ENCODE data around the gene DAB2IP.

DAB2IP gene

DNA sequence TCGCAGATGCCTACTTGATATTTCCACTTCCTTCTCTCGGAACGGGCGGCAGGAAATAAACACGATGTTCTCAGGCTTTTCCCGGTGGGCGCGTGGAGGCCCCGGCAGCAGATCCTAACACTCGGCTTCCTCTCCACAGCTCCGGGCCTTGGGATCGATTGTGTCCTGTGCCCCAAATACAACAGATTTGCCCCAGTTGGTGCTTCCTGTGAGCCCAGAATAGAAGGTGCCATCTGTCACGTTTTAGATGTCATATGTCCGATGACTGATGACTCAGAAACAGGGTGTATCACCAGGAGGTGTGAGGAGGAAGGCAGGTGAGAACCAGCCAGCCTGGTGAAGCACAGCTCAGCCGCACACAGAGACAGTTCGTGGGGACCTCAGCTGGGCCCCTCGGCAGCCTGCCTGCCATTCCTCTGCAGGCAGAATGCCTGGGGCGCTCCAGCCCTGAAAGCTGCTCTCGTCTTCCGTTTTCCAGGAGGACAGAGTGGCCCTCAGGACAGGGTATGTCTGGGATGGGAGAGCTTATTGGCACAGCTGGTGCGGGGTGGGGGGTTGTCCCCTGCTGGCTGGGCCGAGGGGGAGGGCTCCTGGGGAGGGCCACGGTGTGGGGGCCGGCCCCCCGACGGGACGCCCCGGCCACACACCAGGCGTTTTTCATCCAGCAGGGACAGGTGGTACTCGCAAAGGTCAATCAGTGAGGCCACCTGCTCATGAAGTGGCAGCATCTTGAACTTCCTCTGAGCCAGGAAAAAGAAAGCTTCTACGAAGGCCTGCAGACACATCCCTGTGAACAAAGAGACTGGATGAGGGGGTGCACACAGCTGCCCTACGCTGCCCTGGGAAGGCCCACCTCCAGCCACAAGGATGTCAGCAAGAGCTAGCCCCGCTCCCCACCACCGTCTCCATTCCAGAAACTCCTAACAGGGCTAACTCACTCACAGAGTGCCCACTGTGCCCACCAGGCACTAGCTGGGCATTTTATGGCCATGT, 171.0 kb downstream of the DAB2IP start:
- DNase-seq = no peak

DNA sequence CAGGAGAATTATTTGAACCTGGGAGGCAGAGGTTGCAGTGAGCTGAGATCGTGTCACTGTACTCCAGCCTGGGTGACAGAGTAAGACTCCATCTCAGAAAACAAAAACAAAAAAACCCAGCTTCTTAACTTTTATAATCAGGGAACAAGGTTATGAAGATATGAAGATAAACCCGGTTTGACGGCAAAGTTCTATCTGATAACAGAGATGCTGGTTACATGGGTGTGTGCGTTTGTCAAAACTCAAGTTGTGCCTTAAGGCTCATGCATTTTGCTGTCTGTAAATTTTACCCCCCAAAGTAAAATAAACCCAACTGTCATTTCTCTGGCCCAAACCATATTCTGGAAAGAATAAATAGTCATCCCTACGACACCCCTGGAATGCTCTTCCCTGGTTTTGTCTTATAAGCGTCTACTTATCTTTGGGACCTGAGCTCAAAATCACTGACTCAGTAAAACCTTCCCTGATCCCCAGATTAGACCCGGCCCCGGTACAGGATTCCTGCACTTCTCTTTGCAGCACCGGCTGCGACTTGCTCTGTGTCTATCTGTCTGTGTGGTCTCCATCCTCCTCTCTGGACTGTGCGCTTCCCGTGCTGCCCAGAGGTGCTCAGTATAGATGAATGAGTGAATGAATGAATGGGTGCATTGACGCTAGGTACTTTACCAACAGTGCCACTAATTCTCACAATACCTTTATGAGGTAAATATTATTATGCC, 172.2 kb downstream of the DAB2IP start:
- no peak for DNase-seq

DNA sequence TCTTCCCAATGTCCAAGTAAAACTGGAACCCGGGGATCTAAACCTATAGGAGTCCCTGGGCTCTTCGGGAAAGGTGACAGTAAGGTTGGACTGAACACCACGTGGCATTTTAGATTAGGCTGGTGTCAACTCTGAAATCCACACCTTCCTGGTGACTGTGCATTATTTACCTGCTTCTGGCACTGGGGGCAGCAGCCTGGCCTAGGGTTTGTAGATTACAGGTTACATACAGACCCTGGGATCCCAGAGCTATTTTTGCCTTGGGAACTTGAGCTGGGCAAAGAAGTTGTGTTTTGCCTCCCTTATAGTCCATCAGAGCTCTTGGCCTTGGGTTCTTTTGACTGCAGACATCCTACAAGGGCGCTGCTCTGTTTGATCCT, 173.2 kb downstream of the DAB2IP start:
- DNase-seq = no peak

- DNase-seq = no peak
Measured at GRCh38 chr9:121825031-121825691, 173.7 kb downstream of the DAB2IP start.

- no peak for DNase-seq
Measured at GRCh38 chr9:121826711-121827110, 175.3 kb downstream of the DAB2IP start.

- DNase-seq = no peak
Measured at GRCh38 chr9:121827251-121827967, 176.0 kb downstream of the DAB2IP start.

GRCh38 chr9:121830441-121831140, 179.2 kb downstream of the DAB2IP start:
- no peak for DNase-seq

DNA sequence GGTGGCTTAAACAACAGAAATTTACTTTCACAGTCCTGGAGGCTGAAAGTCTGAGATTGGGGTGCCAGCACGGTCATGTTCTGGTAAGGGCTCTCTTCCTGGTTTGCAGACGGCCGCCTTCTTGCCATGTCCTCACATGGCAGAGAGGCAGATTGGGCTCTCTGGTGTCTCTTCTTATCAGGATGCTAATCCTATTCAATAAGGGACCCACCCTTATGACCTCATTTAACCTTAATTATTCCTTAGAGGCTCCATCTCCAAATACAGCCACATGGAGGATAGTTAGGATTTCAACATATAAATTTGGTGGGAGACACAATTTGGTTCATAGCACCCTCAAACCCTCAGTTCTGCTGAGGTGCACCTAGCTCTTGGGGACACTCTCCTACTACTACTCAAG, 180.4 kb downstream of the DAB2IP start:
- DNase-seq = no peak

DNA sequence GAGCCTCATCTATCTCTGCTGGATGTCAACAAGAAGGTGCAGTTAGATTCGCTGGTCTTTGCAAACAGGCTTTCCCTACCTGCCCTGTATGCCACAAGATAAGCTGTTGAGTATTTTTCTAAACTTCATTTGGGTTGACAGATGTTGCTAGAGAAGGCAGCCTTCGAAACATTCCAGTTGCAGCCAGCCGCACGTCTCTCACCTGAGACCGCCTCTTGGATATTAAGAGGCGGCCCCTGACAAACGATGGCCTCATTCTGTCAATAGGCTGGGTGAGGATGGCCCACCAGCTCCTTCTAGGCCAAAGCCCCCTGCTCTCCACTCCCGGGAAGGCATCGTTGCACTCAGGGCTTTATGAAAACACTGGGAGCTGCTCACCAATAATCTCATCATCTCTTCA, 181.6 kb downstream of the DAB2IP start:
- DNase-seq = no peak

Data from GOT3 (cell line).